ENCODE data around the gene CFAP53. TPM values are rescaled to one million over a fixed set of nuclear protein-coding genes. Genes with fewer than 3 reads are reported as not detected.

CFAP53 gene
- total RNA-seq, 1 donor from 2014 or later: 0.65 TPM

GRCh38 chr18:50193796-50194630 lies 72.3 kb downstream of the CFAP53 start:
- H3K9me3 Mint-ChIP-seq: no peaks in the 10 kb centered on the region
- H3K27me3 Mint-ChIP-seq (ENCODE audit: low read depth): peaks cover 79% of the 10 kb centered on the region
- peaks cover 15% of the 10 kb centered on the region for H3K4me1 Mint-ChIP-seq
- peak overlapping the region; percentile 70 for H3K4me3 Mint-ChIP-seq
- H3K27ac Mint-ChIP-seq: peak overlapping the region; percentile 36
- peak in 1 of 2 experiments; percentile 53 for DNase-seq (ENCODE audit: low spot score in 2 of 2, unreplicated experiment in 2 of 2)
- TF ChIP-seq CTCF (IDR thresholded peaks at IDR 0.05; ENCODE audit: unreplicated experiment): no peak
- no peaks in the 10 kb centered on the region for H3K36me3 Mint-ChIP-seq

GRCh38 chr18:50192995-50193795 lies 73.1 kb downstream of the CFAP53 start:
- TF ChIP-seq CTCF (IDR thresholded peaks at IDR 0.05; ENCODE audit: unreplicated experiment): no peak
- no peak for DNase-seq (ENCODE audit: low spot score in 2 of 2, unreplicated experiment in 2 of 2)

GRCh38 chr18:50190926-50191325 lies 75.4 kb downstream of the CFAP53 start:
- DNase-seq (ENCODE audit: low spot score in 2 of 2, unreplicated experiment in 2 of 2): no peak
- H3K27me3 Mint-ChIP-seq (ENCODE audit: low read depth): peaks cover 64% of the 10 kb centered on the region
- H3K27ac Mint-ChIP-seq: no peak overlapping the region

More at GRCh38 chr18:50192995-50193795, 73.1 kb downstream of the CFAP53 start:
- Mint-ChIP-seq H3K4me1 (peaks cover 15% of the 10 kb centered on the region), H3K4me3 (peak overlapping the region; percentile 70), H3K27ac (no peak overlapping the region), H3K36me3 (no peaks in the 10 kb centered on the region), H3K27me3 (ENCODE audit: low read depth) (peaks cover 79% of the 10 kb centered on the region), H3K9me3 (no peaks in the 10 kb centered on the region)

GRCh38 chr18:50190236-50190635 lies 76.1 kb downstream of the CFAP53 start:
- H3K27ac Mint-ChIP-seq: no peak overlapping the region
- H3K4me3 Mint-ChIP-seq: no peak overlapping the region
- DNase-seq (ENCODE audit: low spot score in 2 of 2, unreplicated experiment in 2 of 2): no peak
- H3K4me1 Mint-ChIP-seq: peaks cover 6% of the 10 kb centered on the region
- TF ChIP-seq CTCF (IDR thresholded peaks at IDR 0.05; ENCODE audit: unreplicated experiment): no peak
- no peaks in the 10 kb centered on the region for H3K36me3 Mint-ChIP-seq
- H3K9me3 Mint-ChIP-seq: no peaks in the 10 kb centered on the region
- H3K27me3 Mint-ChIP-seq (ENCODE audit: low read depth): peaks cover 57% of the 10 kb centered on the region

More at GRCh38 chr18:50190926-50191325, 75.4 kb downstream of the CFAP53 start:
- H3K9me3 Mint-ChIP-seq: no peaks in the 10 kb centered on the region
- no peak for TF ChIP-seq CTCF (IDR thresholded peaks at IDR 0.05; ENCODE audit: unreplicated experiment)
- H3K4me1 Mint-ChIP-seq: peaks cover 13% of the 10 kb centered on the region
- no peak overlapping the region for H3K4me3 Mint-ChIP-seq
- no peaks in the 10 kb centered on the region for H3K36me3 Mint-ChIP-seq

- Mint-ChIP-seq H3K4me1 (peaks cover 5% of the 10 kb centered on the region), H3K27me3 (ENCODE audit: low read depth) (peaks cover 55% of the 10 kb centered on the region), H3K27ac (no peak overlapping the region), H3K9me3 (no peaks in the 10 kb centered on the region), H3K4me3 (no peak overlapping the region), H3K36me3 (no peaks in the 10 kb centered on the region)
- no peak for TF ChIP-seq CTCF (IDR thresholded peaks at IDR 0.05; ENCODE audit: unreplicated experiment)
- DNase-seq (ENCODE audit: low spot score in 2 of 2, unreplicated experiment in 2 of 2): no peak
Observed at GRCh38 chr18:50189160-50189559, 77.1 kb downstream of the CFAP53 start.

Data from mesothelial cell of epicardium (in vitro differentiated cells).